IMR-90 (cell line): ENCODE data around the gene BTBD17. TPM values are rescaled to one million over a fixed set of nuclear protein-coding genes. Genes with fewer than 3 reads are reported as not detected.

Experiments
- ATAC-seq: fragments of 200-7000 bp; cut with Tn5 transposase; 2 replicates; pipeline ENCODE4 v1.9.1; 2020; ENCODE audit warnings: low read depth, mild to moderate bottlenecking, moderate library complexity
- BruUV-seq: library from RNA; stranded (reverse); fragments of 400-500 nt; replicated peaks from 2 replicates; lab custom pipeline; 2021; lab: Mats Ljungman, UMichigan
- CTCF ChIA-PET: fragments of 300-600 bp; formaldehyde crosslinking; extraction: SDS; loops from one replicate; lab custom pipeline; 2021; ENCODE audit warnings: antibody characterized with exemption; lab: Yijun Ruan, JAX
- POLR2A ChIA-PET: fragments of 300-600 bp; sonication (Branson Sonifier 250); formaldehyde crosslinking; loops from one replicate; lab custom pipeline; 2022; ENCODE audit warnings: antibody characterized with exemption; ENCODE audit not compliant: unreplicated experiment; lab: Charles Lee
- DNase-seq: peaks from one replicate; pipeline ENCODE4 v3.0.0; 2013
- H2AFZ ChIP-seq: replicated peaks from 2 replicates; pipeline ENCODE3; 2013; ENCODE audit warnings: low read length, mild to moderate bottlenecking; ENCODE audit not compliant: poor library complexity
- H2AK5ac ChIP-seq: 2 replicates; pipeline ENCODE4 v1.6.1; 2013; ENCODE audit warnings: low read depth, low read length, inconsistent platforms
- H2AK9ac ChIP-seq: replicated peaks from 2 replicates; pipeline ENCODE3; 2013; ENCODE audit warnings: mild to moderate bottlenecking, low read depth, low read length, moderate library complexity; ENCODE audit not compliant: poor library complexity
- H2BK120ac ChIP-seq: 2 replicates; pipeline ENCODE4 v1.6.1; 2013; ENCODE audit warnings: low read depth, low read length, inconsistent platforms
- H2BK15ac ChIP-seq: 3 replicates; pipeline ENCODE4 v1.6.1; 2013; ENCODE audit warnings: low read depth, low read length, inconsistent platforms
- H2BK20ac ChIP-seq: 2 replicates; pipeline ENCODE4 v1.6.1; 2013; ENCODE audit warnings: low read depth, mild to moderate bottlenecking, inconsistent platforms, low read length, moderate library complexity
- H2BK5ac ChIP-seq: 2 replicates; pipeline ENCODE4 v1.6.1; 2013; ENCODE audit warnings: mild to moderate bottlenecking, low read depth, low read length, inconsistent platforms; ENCODE audit not compliant: poor library complexity, severe bottlenecking
- H3K14ac ChIP-seq: replicated peaks from 2 replicates; pipeline ENCODE4 v1.6.1; 2013; ENCODE audit warnings: low read depth, low read length, inconsistent platforms
- H3K18ac ChIP-seq: 2 replicates; pipeline ENCODE4 v1.6.1; 2013; ENCODE audit warnings: low read depth, low read length, control low read depth
- H3K23ac ChIP-seq: 2 replicates; pipeline ENCODE4 v1.6.1; 2013; ENCODE audit warnings: low read depth, low read length, inconsistent platforms
- H3K27ac ChIP-seq: 2 replicates; pipeline ENCODE4 v1.5.1; 2013; ENCODE audit warnings: mild to moderate bottlenecking, control low read depth, low read length; ENCODE audit not compliant: insufficient read depth
- H3K27me3 ChIP-seq: 2 replicates; pipeline ENCODE4 v1.6.1; 2013; ENCODE audit warnings: low read length; ENCODE audit not compliant: control insufficient read depth, insufficient read depth
- H3K36me3 ChIP-seq: 2 replicates; pipeline ENCODE4 v1.6.1; 2013; ENCODE audit warnings: low read length, mixed read lengths; ENCODE audit not compliant: control insufficient read depth, insufficient read depth
- H3K4ac ChIP-seq: 2 replicates; pipeline ENCODE4 v1.6.1; 2013; ENCODE audit warnings: low read depth, low read length, inconsistent platforms
- H3K4me1 ChIP-seq: 2 replicates; pipeline ENCODE4 v1.6.1; 2013; ENCODE audit warnings: low read length, mixed read lengths; ENCODE audit not compliant: control insufficient read depth, insufficient read depth
- H3K4me2 ChIP-seq: 2 replicates; pipeline ENCODE4 v1.6.1; 2013; ENCODE audit warnings: low read depth, mild to moderate bottlenecking, control low read depth, low read length, moderate library complexity
- H3K4me3 ChIP-seq: 2 replicates; pipeline ENCODE4 v1.5.1; 2013; ENCODE audit warnings: low read depth, mild to moderate bottlenecking, control low read depth, low read length, moderate library complexity; ENCODE audit not compliant: insufficient read depth
- H3K56ac ChIP-seq: 2 replicates; pipeline ENCODE4 v1.6.1; 2013; ENCODE audit warnings: low read length, inconsistent platforms; ENCODE audit not compliant: insufficient read depth; ENCODE audit errors: extremely low read depth
- H3K79me1 ChIP-seq, 2 experiments: 2 replicates each; pipeline ENCODE4 v1.6.1; 2013; ENCODE audit warnings: low read length in 2 of 2, inconsistent platforms in 1 of 2, low read depth in 1 of 2
- H3K9ac ChIP-seq: 2 replicates; pipeline ENCODE4 v1.6.1; 2013; ENCODE audit warnings: low read depth, low read length, control low read depth
- H3K9me1 ChIP-seq: 2 replicates; pipeline ENCODE4 v1.6.1; 2013; ENCODE audit warnings: low read length, inconsistent platforms; ENCODE audit not compliant: insufficient read depth
- H3K9me3 ChIP-seq: 2 replicates; pipeline ENCODE4 v1.6.1; 2013; ENCODE audit warnings: low read length; ENCODE audit not compliant: control insufficient read depth, insufficient read depth
- H4K20me1 ChIP-seq: 2 replicates; pipeline ENCODE4 v1.6.1; 2013; ENCODE audit warnings: low read length, inconsistent platforms; ENCODE audit not compliant: insufficient read depth
- H4K5ac ChIP-seq: 2 replicates; pipeline ENCODE4 v1.6.1; 2013; ENCODE audit warnings: mild to moderate bottlenecking, low read depth, low read length, control low read depth
- H4K8ac ChIP-seq, 2 experiments: 2 replicates each; pipeline ENCODE4 v1.6.1; 2013; ENCODE audit warnings: low read depth in 2 of 2, low read length in 2 of 2, control low read depth in 1 of 2, inconsistent platforms in 1 of 2
- H4K91ac ChIP-seq: 2 replicates; pipeline ENCODE4 v1.6.1; 2013; ENCODE audit warnings: low read depth, low read length, inconsistent platforms; ENCODE audit not compliant: insufficient read depth
- CEBPB ChIP-seq: IDR thresholded peaks from 2 replicates; pipeline ENCODE4 v1.6.1; 2012; ENCODE audit warnings: low read depth, low read length, improper control_type of control experiment
- MAFK ChIP-seq: IDR thresholded peaks from 2 replicates; pipeline ENCODE4 v1.6.1; 2012; ENCODE audit warnings: low read depth, low read length, improper control_type of control experiment
- WGBS, 2 experiments: methylation state at CpG; one replicate each; pipeline versions ENCODE4 v1.1.5 to v1.1.7; 2013; ENCODE audit warnings: missing lambda C conversion rate in 2 of 2; ENCODE audit not compliant: insufficient read length in 1 of 2; ENCODE audit errors: extremely low coverage in 2 of 2; 5-methylcytosine and 5-hydroxymethylcytosine counted together
- dilution Hi-C: fragments of 300-500 bp; cut with HindIII; formaldehyde crosslinking; loops from one replicate; pipeline ENCODE4 v1.14.3; 2018; ENCODE audit warnings: low sequenced_read_pairs; ENCODE audit not compliant: unreplicated experiment
- in situ Hi-C: fragments of 300-500 bp; cut with MboI; formaldehyde crosslinking; loops from 3 replicates; pipeline ENCODE4 v1.14.3; 2019; ENCODE audit warnings: low sequenced_read_pairs, inconsistent platforms, mixed read lengths
- intact Hi-C: fragments of 100-400 bp; cut with micrococcal nuclease; formaldehyde crosslinking; loops from 2 replicates; pipeline ENCODE4 v1.10.0; 2022
- polyA plus RNA-seq, 3 experiments: library from polyadenylated mRNA; depleted of rRNA; stranded (reverse); fragments of >200 nt; gene quantifications; 2 replicates each; pipeline ENCODE4 v1.2.3, GENCODE V29; 2012; ENCODE audit warnings: low replicate concordance in 1 of 3
- total RNA-seq: library from RNA; depleted of rRNA; stranded (reverse); fragments of >200 nt; gene quantifications from 2 replicates; pipeline ENCODE4 v1.2.3, GENCODE V29; 2012

The BTBD17 gene
- total and polyA plus RNA-seq, 2 of the 4 experiments (the other 2 are of a cell fraction): not detected

DNA sequence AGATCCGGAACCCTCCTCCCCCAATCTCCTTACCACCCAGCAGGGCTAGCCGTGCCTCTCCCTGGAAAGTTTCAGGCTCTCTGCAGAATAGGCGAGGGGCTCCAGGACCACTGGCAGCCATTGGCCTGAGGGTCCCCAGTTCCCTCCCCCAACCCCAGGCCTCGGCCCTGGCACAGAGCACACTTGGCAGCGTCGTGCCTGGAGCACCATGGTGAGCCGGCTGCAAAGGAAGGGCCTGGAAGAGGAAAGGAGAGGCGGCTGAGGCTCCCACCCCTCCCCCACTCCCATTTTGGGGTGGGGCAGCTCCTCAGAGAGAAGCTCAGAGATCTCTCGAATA, 369 bp upstream of the BTBD17 start:
- intact Hi-C loops (loop anchor here (5.0 kb wide), 1 partner anchor 155 kb away; no protein-coding TSS in a partner anchor), dilution Hi-C loops (no loop called here), in situ Hi-C loops (no loop called here)
- DNase-seq (no peak), ATAC-seq (no peak)
- Histone ChIP-seq H3K79me1 (no peaks in the 10 kb centered on the region), H3K27ac (no peak overlapping the region), H3K4me3 (no peak overlapping the region), H3K4me2 (no peak overlapping the region), H3K9me1 (no peaks in the 10 kb centered on the region), H2BK20ac (no peak overlapping the region), H3K27me3 (peaks cover 5% of the 10 kb centered on the region; the same call in 1 of the 2 replicates), H3K14ac (no peak overlapping the region), H3K56ac (no peak overlapping the region), H3K4me1 (no peaks in the 10 kb centered on the region), H4K91ac (no peak overlapping the region), H2AFZ (no peak overlapping the region), H2AK5ac (no peak overlapping the region), H3K9me3 (no peaks in the 10 kb centered on the region), H3K23ac (no peak overlapping the region), H2BK5ac (no peak overlapping the region), H3K18ac (no peak overlapping the region), H2AK9ac (no peak overlapping the region), H2BK120ac (no peak overlapping the region), H2BK15ac (no peak overlapping the region), H4K5ac (no peak overlapping the region), H4K20me1 (no peaks in the 10 kb centered on the region), H3K36me3 (no peaks in the 10 kb centered on the region), H4K8ac (no peak overlapping the region), H3K9ac (no peak overlapping the region), H3K4ac (no peak overlapping the region)
- WGBS, 2 experiments: 0% methylated on average over 2 of the region's 9 CpGs; no CpG with 5 or more reads in 1 of the 2 experiments
- CTCF ChIA-PET: no interaction called here
- BruUV-seq: no TSS peak
- POLR2A ChIA-PET: no interaction called here
- TF ChIP-seq CEBPB: no peak
- TF ChIP-seq MAFK: no peak
